ENCODE data around the gene TXLNB. TPM values are rescaled to one million over a fixed set of nuclear protein-coding genes. Genes with fewer than 3 reads are reported as not detected.
A peak's percentile ranks its signal among the peaks of the same experiment; 100 is the strongest.
"Not testable (repeated sequence)": the region's sequence is repeated elsewhere in the genome, so short reads cannot be mapped to it uniquely, and the experiment has no call there.

The TXLNB gene
- total and polyA plus RNA-seq, 4 donors: 0.15 to 0.23 (median 0.17) TPM; not detected in 1

- no peak overlapping the region for H3K4me3 ChIP-seq (ENCODE audit: low read depth in 1 of 3, low read length in 3 of 3)
- H3K36me3 ChIP-seq (ENCODE audit: control insufficient read depth in 4 of 4, insufficient read depth in 3 of 4, low read depth in 1 of 4, low read length in 3 of 4): no peaks in the 10 kb centered on the region
- TF ChIP-seq TAF1 (conservative IDR thresholded peaks at IDR 0.05): no peak
- TF ChIP-seq SP1 (IDR thresholded peaks at IDR 0.05): no peak
- TF ChIP-seq YY1 (IDR thresholded peaks at IDR 0.05): no peak
- no peak for TF ChIP-seq NR2F2 (IDR thresholded peaks at IDR 0.05)
- TF ChIP-seq JUND (IDR thresholded peaks at IDR 0.05): no peak
- TF ChIP-seq MAX (IDR thresholded peaks at IDR 0.05): no peak
- TF ChIP-seq EGR1 (IDR thresholded peaks at IDR 0.05; ENCODE audit: low read depth in 2 of 2): no peak
- no peak for TF ChIP-seq ZBTB33 (IDR thresholded peaks at IDR 0.05)
- TF ChIP-seq RXRA (IDR thresholded peaks at IDR 0.05): no peak
- TF ChIP-seq ATF3 (IDR thresholded peaks at IDR 0.05): no peak
- TF ChIP-seq HNF4A (conservative IDR thresholded peaks at IDR 0.05): no peak
- no peak for TF ChIP-seq REST (IDR thresholded peaks at IDR 0.05)
- no peak for TF ChIP-seq FOXA2 (IDR thresholded peaks at IDR 0.05)
- 54% methylated on average over 2 of the region's 2 CpGs for WGBS
- H3K27ac ChIP-seq (ENCODE audit: low read depth in 1 of 2, low read length in 2 of 2): no peak overlapping the region
- no peaks in the 10 kb centered on the region for H3K27me3 ChIP-seq (ENCODE audit: control insufficient read depth in 4 of 4, insufficient read depth in 4 of 4, low read length in 3 of 4)
- no peaks in the 10 kb centered on the region for H3K4me1 ChIP-seq (ENCODE audit: control insufficient read depth in 4 of 4, insufficient read depth in 4 of 4, low read length in 3 of 4)
- H3K9ac ChIP-seq (ENCODE audit: low read depth in 1 of 2, low read length in 2 of 2): no peak overlapping the region
- no peaks in the 10 kb centered on the region for H3K9me3 ChIP-seq (ENCODE audit: control insufficient read depth in 4 of 4, low read length in 3 of 4)
- no peak for DNase-seq (ENCODE audit: low spot score)
Observed at GRCh38 chr6:139231206-139231605, 60.6 kb downstream of the TXLNB start.

GRCh38 chr6:139230391-139230840, 61.4 kb downstream of the TXLNB start:
- H3K4me1 ChIP-seq (ENCODE audit: control insufficient read depth in 4 of 4, insufficient read depth in 4 of 4, low read length in 3 of 4): no peaks in the 10 kb centered on the region
- DNase-seq (ENCODE audit: low spot score): no peak
- no peaks in the 10 kb centered on the region for H3K27me3 ChIP-seq (ENCODE audit: control insufficient read depth in 4 of 4, insufficient read depth in 4 of 4, low read length in 3 of 4)
- H3K9me3 ChIP-seq (ENCODE audit: control insufficient read depth in 4 of 4, low read length in 3 of 4): no peaks in the 10 kb centered on the region
- no peak overlapping the region for H3K9ac ChIP-seq (ENCODE audit: low read depth in 1 of 2, low read length in 2 of 2)
- WGBS: 80% methylated on average over 3 of the region's 3 CpGs
- H3K27ac ChIP-seq (ENCODE audit: low read depth in 1 of 2, low read length in 2 of 2): no peak overlapping the region
- H3K4me3 ChIP-seq (ENCODE audit: low read depth in 1 of 3, low read length in 3 of 3): no peak overlapping the region
- no peaks in the 10 kb centered on the region for H3K36me3 ChIP-seq (ENCODE audit: control insufficient read depth in 4 of 4, insufficient read depth in 3 of 4, low read depth in 1 of 4, low read length in 3 of 4)
- TF ChIP-seq JUND (IDR thresholded peaks at IDR 0.05) (no peak), RAD21 (IDR thresholded peaks at IDR 0.05) (peak; percentile 15 to 36)

GRCh38 chr6:139228387-139228786, 63.4 kb downstream of the TXLNB start:
- H3K36me3 ChIP-seq (ENCODE audit: control insufficient read depth in 4 of 4, insufficient read depth in 3 of 4, low read depth in 1 of 4, low read length in 3 of 4); H3K4me1 ChIP-seq (ENCODE audit: control insufficient read depth in 4 of 4, insufficient read depth in 4 of 4, low read length in 3 of 4); H3K9ac ChIP-seq (ENCODE audit: low read depth in 1 of 2, low read length in 2 of 2); H3K9me3 ChIP-seq (ENCODE audit: control insufficient read depth in 4 of 4, low read length in 3 of 4); H3K4me3 ChIP-seq (ENCODE audit: low read depth in 1 of 3, low read length in 3 of 3); H3K27me3 ChIP-seq (ENCODE audit: control insufficient read depth in 4 of 4, insufficient read depth in 4 of 4, low read length in 3 of 4); H3K27ac ChIP-seq (ENCODE audit: low read depth in 1 of 2, low read length in 2 of 2); DNase-seq (ENCODE audit: low spot score): not testable (repeated sequence)
- WGBS: 96% methylated on average over 3 of the region's 3 CpGs

Measured in liver (tissue), 9 donors.